Measurements from ENCODE around the gene TRAPPC10. TPM values are rescaled to one million over a fixed set of nuclear protein-coding genes. Genes with fewer than 3 reads are reported as not detected.
"Not testable (repeated sequence)": the region's sequence is repeated elsewhere in the genome, so short reads cannot be mapped to it uniquely, and the experiment has no call there.

Gene TRAPPC10
- total RNA-seq, 1 donor from 2014 or later = 44.4 TPM

DNA sequence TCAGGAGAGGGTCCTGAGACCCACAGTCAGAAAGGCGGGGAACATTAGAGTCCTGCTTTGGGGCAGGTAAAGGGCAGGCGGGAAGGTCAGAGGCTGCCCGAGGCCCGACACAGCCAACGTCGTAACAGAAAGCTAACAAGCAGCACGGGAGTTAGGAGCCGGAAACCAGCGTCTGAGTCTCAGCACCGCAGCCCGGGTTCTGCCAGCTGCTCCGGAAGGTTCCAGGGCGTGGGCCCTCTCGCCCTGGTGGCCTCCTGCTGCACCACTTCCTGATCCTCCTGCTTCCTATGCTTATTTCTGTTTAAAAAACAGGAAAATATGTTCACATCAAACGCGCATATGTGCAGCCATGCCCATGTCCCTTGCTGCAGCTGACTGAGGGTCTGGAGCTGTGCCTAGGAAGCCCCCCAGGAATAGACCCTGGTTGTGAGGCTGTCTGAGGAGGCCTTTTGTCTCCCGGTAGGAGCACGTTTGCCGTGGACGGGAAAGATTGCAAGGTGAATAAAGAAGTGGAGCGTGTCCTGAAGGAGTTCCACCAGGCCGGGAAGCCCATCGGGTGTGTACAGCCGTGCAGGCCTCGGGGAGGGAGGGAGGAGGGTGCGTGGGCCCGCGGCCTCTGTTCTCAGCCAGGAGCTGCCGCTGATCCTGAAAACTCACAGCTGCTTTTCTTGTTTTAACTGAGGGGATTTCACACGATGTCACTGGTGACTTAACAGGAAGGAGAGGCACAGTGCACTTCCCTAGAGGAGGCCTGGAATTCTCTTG is 127.9 kb downstream of the TRAPPC10 start:
- DNase-seq (ENCODE audit: low spot score) = peak; percentile 1

DNA sequence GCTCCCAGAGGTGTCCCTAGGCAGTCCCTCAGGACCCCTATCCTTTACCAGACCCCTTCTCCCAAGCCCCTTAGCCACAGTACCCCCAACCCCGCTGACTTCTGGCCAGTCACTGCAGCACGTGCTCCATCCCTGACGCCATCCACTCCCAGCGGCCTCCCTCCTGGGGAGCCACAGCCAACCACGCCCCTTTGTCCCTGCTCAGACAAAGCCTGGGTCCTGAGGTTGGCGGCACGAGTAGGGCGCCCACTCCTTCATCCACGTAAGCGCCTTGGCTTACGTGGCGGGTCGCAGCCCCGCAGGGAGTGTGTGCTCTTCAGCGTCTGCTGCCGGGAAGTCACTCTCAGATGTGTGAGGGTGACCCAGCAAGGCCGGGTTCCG is 128.4 kb downstream of the TRAPPC10 start:
- not testable (repeated sequence) for DNase-seq (ENCODE audit: low spot score)

DNA sequence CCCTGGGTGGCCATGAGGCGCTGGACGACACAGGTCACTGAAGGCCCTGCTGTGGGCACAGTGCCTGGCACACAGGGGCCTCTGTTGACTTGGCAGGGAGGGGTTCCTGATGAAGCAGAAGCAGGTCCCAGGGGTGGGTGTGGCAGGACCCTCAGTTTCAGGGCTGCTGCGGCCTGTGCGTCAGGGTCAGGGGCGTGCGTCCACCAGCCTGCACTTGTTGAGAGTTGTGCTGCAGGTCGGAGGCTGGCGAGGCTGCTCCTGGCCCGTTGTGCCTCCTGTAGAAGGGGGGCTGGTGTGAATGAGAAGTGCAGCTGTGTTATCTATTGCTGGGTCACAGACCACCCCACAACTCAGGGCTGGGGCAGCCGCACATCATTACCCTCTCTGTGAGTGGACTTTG is 130.4 kb downstream of the TRAPPC10 start:
- DNase-seq (ENCODE audit: low spot score) = not testable (repeated sequence)

DNA sequence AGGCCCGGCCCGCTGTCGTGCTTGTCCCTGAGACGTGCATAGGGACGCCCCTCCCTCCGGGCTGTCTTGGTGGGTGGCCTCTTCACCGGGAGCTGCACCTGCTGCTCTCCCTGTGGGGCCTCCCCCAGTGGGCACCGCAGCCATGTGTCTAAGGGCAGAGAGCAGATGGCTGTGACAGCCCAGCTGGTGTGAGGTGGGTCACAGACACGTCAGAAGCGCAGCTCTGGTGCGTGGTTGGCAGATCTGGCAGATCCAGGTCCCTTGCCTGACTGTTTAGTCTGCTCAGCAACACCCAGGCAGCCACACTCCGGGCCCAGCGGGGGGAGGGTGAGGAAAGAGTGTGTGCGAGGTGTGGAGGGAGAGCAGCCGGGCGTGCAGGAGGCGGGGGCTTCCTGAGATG is 131.3 kb downstream of the TRAPPC10 start:
- not testable (repeated sequence) for DNase-seq (ENCODE audit: low spot score)

DNA sequence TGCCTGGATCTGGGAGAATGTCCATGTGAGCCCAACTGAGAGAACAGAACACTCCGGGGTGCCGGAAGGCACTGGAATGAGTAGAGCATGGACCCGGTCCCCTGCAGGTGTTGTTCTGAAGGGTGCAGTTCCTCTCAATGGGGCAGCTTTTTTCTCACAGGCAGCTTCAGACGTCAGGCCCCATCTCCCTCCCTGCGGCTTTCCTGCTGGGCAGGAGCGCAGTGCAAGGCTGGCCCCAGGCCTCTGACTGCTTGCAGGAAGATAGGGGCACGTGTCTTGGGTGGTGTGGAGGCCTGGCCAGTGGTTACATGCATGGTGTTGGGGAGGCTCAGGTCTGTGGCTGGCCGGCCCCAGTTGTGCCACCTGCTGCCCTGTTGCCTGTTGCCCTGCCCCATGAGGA is 131.9 kb downstream of the TRAPPC10 start:
- not testable (repeated sequence) for DNase-seq (ENCODE audit: low spot score)

DNA sequence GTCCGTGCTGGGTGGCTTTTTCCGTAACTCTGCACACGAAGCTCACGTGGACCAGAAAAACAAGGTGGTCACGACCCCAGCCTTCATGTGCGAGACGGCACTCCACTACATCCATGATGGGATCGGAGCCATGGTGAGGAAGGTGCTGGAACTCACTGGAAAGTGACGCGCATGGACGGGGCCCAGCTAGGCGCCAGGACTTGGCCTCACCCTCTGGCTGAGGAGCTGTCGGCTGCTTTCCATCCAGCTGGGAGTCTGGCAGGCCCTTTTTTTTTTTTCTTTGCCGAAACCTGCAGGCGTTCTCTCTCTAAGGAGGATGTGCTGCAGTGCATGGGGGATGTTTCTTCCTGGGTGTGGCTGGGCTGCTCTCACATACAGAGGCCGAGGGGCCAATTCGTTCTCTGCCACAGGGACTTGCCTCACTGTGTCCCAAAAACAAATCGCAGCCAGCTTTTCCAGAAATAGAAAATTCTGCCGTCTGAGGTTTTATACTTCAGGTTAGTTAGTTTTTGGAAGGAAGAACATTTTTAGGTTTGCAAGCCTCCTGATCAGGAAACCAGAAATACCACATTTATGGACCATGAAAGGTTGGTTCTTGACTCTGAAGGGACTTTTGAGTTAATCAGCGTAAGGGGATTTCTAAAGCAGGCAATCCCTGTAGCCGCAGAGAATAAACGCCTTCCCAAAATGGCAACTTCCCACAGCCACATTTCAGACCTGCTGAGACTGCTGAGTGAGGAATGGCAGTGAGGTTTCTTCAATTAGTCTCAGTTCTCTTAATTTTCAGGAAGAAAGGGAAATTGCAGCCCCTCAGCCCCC is 132.9 kb downstream of the TRAPPC10 start:
- DNase-seq (ENCODE audit: low spot score) = not testable (repeated sequence)

DNA sequence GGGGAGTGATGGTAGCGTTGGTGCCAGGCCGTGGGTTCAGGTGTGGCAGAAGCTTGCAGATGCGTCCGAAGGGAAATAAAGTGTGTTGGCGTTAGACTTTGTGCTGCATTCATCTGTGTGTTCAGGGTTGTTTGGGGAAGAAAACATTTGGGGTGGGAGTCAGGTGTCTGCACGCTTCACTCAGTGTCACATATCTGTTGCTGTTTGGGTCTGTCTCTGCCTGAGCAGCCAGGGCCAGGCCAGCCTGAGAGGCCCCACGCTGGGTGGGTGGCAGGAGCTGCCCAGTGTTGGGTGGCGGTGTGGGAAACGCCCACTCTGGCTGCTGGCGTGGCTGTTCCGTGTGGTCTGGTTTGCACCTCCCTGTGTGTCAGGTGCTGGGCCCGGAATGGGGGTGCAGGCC is 133.5 kb downstream of the TRAPPC10 start:
- DNase-seq (ENCODE audit: low spot score) = not testable (repeated sequence)

DNA sequence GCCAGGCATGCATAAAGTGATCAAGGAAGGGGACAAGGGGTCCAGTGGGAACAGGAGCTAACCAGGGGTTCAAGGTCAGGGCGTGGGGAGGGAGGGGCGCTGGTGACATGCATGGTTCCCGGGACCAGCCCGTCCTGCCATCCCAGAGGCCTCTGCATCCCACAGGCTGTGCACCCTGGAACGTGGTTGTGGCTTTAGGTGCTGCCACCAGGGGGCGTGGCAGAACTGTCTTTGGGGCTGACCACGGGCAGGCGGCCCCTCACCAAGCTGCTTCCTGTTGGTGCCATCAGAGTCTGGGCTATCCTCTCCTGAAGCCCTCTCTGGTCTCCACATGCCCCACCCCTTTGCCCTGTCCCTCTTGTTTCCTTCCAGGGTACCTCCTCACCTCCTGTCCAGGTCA is 135.0 kb downstream of the TRAPPC10 start:
- DNase-seq (ENCODE audit: low spot score) = not testable (repeated sequence)

DNA sequence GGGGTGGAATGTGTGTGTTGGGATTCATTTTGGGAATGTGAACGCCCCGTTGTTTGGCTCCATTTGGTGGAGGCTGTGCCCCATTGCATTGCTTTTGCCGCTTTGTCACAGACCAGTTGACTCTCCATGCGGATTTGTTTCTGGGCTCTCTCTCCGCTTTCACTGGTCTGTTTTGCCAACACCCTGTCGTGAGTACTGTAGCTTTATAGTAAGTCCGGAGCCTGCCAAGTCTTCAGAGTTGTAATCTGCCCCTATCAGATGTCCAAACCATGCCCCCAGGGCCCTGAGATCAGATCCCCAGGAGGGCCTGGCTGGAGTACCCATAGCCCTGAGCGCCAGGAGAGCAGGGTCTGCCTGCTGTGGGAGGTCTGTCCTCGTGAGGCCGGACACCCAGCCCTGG is 138.1 kb downstream of the TRAPPC10 start:
- DNase-seq (ENCODE audit: low spot score) = not testable (repeated sequence)

DNA sequence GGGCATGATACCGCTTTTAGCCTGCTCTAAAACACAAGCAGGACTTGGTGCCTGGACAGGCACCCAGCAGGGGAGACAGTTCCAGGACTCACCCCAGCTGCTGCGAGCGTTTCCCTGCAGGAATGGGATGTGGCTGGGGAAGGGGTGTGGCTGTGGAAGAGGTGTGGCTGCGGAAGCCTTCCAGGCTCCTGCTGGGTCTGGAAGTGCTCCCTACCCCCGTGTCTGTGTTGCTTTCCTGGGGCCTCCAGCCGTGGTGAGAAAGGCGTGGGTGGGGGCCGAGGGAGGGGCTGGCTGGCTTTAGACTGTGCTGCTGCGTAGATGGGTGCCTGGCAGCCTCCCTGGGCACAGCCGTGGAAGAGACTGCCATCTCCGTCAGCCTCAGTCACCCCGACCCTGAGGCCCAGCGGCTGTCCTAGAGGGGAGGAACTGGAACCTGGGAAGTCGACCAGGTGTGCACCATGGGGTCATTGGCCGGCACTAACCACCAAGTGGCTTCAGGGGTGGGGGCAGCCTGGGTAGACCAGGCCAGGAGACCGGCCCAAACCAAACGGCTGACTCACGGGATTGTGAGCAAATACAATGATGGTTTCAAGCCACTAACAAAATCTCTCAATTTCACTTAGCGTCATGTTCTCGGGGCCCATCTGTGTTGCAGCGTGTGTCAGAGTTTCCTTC is 141.2 kb downstream of the TRAPPC10 start:
- not testable (repeated sequence) for DNase-seq (ENCODE audit: low spot score)

DNA sequence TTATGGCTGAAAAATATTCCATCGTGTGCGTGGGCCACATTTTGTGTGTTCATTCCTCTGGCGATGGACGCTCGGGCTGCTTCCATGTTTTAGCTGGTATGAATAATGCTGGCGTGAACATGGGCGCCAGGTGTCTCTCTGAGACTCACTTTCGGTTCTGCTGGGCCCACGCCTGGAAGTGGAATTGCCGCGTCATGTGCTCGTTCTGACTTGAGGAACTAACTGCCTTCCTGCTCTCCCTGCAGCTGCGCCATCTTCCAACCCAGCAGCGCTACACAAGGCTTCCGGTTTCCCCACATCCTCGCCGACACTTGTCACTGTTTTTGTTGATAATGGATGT is 141.8 kb downstream of the TRAPPC10 start:
- peak; percentile 45 for DNase-seq (ENCODE audit: low spot score)

DNA sequence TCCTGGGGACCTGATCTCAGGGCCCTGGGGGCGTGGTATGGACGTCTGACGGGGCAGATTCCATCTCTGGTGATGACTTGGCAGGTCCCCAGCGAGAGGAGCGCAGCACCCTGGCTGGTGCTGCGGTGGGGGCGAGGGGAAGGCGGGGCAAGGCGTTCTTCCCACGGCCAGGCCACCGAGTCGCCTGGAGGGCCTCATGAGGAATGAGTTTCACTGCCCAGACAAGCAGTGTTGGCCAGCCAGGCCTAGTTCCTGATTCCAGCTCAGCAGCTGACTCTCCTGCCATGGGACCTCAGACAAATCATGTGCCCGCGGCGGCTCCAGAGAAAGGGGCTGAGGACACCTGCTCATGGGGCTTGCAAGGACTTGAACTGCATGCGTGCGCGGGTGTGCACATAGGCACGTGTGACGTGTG is 142.7 kb downstream of the TRAPPC10 start:
- DNase-seq (ENCODE audit: low spot score) = not testable (repeated sequence)

DNA sequence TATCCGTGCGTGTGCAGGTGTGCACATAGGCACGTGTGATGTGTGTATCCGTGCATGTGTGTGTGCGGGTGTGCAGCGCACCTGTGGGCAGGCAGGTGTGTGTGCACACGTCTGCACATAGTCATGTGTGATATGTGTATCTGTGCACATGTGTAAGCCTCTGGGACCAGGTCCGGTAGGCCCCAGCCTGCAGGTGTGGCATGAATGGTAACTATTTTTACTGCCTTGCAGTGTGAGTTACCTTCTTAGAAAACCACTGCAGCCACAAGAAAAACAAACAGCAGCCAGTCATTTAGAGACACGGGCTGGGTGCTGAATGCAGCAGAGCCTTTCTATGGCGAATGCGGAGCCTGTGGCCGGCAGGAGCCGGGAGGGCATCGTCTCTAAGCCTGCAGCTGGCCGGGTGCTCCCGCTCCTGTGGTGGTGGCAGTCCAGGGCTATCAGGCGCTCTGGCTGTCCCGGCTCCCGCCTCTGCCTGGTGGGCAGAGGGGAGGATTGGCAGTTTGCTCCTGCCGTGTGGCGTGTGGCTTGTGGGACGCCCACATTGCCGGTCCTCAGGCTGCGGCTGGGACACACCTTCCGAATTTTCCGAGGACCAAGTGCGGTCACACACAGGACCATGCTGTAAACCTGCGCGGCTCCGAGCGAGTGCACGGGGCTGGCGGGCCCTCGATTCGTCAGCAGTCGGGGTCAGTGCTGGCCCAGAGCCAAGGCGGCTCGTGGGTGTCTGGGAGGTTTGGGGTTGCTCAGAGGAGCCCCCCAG is 143.3 kb downstream of the TRAPPC10 start:
- not testable (repeated sequence) for DNase-seq (ENCODE audit: low spot score)

DNA sequence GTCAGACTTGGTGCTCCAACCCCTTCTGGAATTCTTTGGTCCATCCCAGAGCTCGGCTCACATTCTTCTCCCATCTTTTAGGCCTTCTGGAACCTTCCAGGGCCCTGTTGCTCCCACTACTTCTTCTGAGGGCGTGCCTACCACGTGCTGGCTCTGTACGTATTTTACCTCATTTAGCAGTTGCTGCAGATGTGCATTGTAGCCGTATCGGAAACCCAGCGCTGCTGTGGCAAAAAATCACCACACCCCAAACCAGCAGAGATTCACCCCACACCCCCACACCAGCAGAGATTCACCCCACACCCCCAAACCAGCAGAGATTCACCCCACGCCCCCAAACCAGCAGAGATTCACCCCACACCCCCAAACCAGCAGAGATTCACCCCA is 143.9 kb downstream of the TRAPPC10 start:
- not testable (repeated sequence) for DNase-seq (ENCODE audit: low spot score)

Other genes with a start within 250 kb of the TRAPPC10 start
- gene CSTB, start 236.0 kb upstream of the TRAPPC10 start, total RNA-seq = 84.9 TPM
- gene RRP1, start 222.7 kb upstream of the TRAPPC10 start, total RNA-seq = 29.8 TPM
- 79.2 TPM for gene AGPAT3, start 147.1 kb upstream of the TRAPPC10 start, total RNA-seq
- 3.6 TPM for gene PWP2, start 95.1 kb downstream of the TRAPPC10 start, total RNA-seq
- gene GATD3, start 121.4 kb downstream of the TRAPPC10 start, total RNA-seq = 10.8 TPM
- gene ICOSLG, start 228.6 kb downstream of the TRAPPC10 start, total RNA-seq = 6.0 TPM
- gene DNMT3L, start 249.6 kb downstream of the TRAPPC10 start, total RNA-seq = not detected

Measured in mesenteric fat pad (tissue), 1 donor.